Thoracic aorta (tissue), 2 donors: ENCODE data around the gene NUDT6. TPM values are rescaled to one million over a fixed set of nuclear protein-coding genes. Genes with fewer than 3 reads are reported as not detected.

Source experiments
- ATAC-seq: fragments of 150-250 bp; one replicate; pipeline ENCODE4 v1.8.0; 2017; ENCODE audit warnings: low read depth; ENCODE audit not compliant: insufficient number of reproducible peaks, low FRiP score
- DNase-seq: peaks from one replicate; pipeline ENCODE4 v3.0.0-alpha.2; 2020; ENCODE audit warnings: low spot score
- H3K27ac ChIP-seq, 2 donors: fragments of 200-600 bp; sonication (generic); 1 replicate in 1 of 2; 2 replicates in 1 of 2; pipeline ENCODE4 v1.5.1; 2016; ENCODE audit warnings: mild to moderate bottlenecking in 2 of 2, moderate library complexity in 2 of 2
- H3K27me3 ChIP-seq: fragments of 200-600 bp; sonication (generic); replicated peaks from 2 replicates; pipeline ENCODE4 v1.6.0; 2016; ENCODE audit warnings: mild to moderate bottlenecking; ENCODE audit not compliant: insufficient read depth
- H3K36me3 ChIP-seq: fragments of 200-600 bp; sonication (generic); one replicate; pipeline ENCODE4 v1.5.1; 2016
- H3K4me1 ChIP-seq, 2 donors: fragments of 200-600 bp; sonication (generic); 1 replicate in 1 of 2; 2 replicates in 1 of 2; pipeline versions ENCODE4 v1.5.1 to v1.6.0; 2016; ENCODE audit warnings: low read depth in 2 of 2, mild to moderate bottlenecking in 1 of 2; ENCODE audit not compliant: control insufficient read depth in 1 of 2
- H3K4me3 ChIP-seq: fragments of 200-600 bp; sonication (generic); 2 replicates; pipeline ENCODE4 v1.5.1; 2016; ENCODE audit warnings: mild to moderate bottlenecking
- H3K9me3 ChIP-seq: fragments of 200-600 bp; sonication (generic); 2 replicates; pipeline ENCODE4 v1.5.1; 2016
- CTCF ChIP-seq: fragments of 200-600 bp; sonication (generic); IDR thresholded peaks from one replicate; pipeline ENCODE4 v1.5.1; 2019; ENCODE audit warnings: antibody characterized with exemption
- total RNA-seq, 2 donors: library from RNA; depleted of rRNA; stranded (reverse); fragments of >200 nt; gene quantifications; one replicate each; pipeline versions ENCODE4 v1.1.0 to v1.2.3, GENCODE V29; 2016

NUDT6 gene
- total RNA-seq, 2 donors from 2014 or later, result 2.0 to 5.7 TPM

- H3K9me3 ChIP-seq, result no peaks in the 10 kb centered on the region
- no peak for TF ChIP-seq CTCF
- ATAC-seq (no peak), DNase-seq (no peak)
- no peaks in the 10 kb centered on the region for H3K27me3 ChIP-seq
- no peak overlapping the region for H3K4me3 ChIP-seq
- peaks cover 3 to 7% of the 10 kb centered on the region in 2 donors for H3K4me1 ChIP-seq
- no peak overlapping the region for H3K27ac ChIP-seq
- H3K36me3 ChIP-seq, result no peaks in the 10 kb centered on the region
Measured at GRCh38 chr4:122928930-122929329, 6.5 kb upstream of the NUDT6 start.

GRCh38 chr4:122922877-122923511, 597 bp upstream of the NUDT6 start:
- TF ChIP-seq CTCF, result no peak

GRCh38 chr4:122921300-122921699, 1.1 kb downstream of the NUDT6 start:
- Histone ChIP-seq H3K27ac (peak overlapping the region; percentile 66 to 71), H3K4me1 (peaks cover 7 to 19% of the 10 kb centered on the region in 2 donors)

More at GRCh38 chr4:122922877-122923511, 597 bp upstream of the NUDT6 start:
- Histone ChIP-seq H3K27ac (peak overlapping the region; percentile 66 to 71), H3K4me3 (peak overlapping the region; percentile 88), H3K27me3 (no peaks in the 10 kb centered on the region), H3K4me1 (peaks cover 7 to 19% of the 10 kb centered on the region in 2 donors), H3K9me3 (no peaks in the 10 kb centered on the region), H3K36me3 (no peaks in the 10 kb centered on the region)
- peak; percentile 80 for ATAC-seq
- DNase-seq, result peak; percentile 33

DNA sequence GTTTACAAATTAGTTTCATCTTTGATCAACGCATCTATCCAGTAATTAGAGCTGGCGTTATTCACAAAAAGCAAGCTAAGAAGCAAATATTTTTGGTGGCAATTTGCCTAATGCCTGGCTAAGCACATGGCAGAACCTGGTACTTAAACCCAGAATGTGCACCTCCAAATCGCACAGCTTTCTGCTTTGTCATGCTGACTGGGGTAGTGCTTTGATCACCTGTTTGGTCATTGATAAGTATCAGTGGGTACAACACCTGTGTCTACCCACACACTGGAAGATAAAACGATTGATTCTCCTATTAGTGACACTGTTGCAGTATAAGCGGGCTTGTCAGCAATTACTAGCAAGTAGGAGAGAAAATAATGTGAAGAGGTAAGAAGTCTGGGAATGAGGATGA, 1.9 kb downstream of the NUDT6 start:
- no peak for DNase-seq
- Histone ChIP-seq H3K4me3 (no peak overlapping the region), H3K27me3 (no peaks in the 10 kb centered on the region), H3K36me3 (no peaks in the 10 kb centered on the region), H3K4me1 (peaks cover 7 to 19% of the 10 kb centered on the region in 2 donors), H3K9me3 (no peaks in the 10 kb centered on the region), H3K27ac (no peak overlapping the region)
- ATAC-seq, result no peak
- TF ChIP-seq CTCF, result no peak

More at GRCh38 chr4:122921300-122921699, 1.1 kb downstream of the NUDT6 start:
- no peak for DNase-seq
- no peak for TF ChIP-seq CTCF
- Histone ChIP-seq H3K36me3 (no peaks in the 10 kb centered on the region), H3K27me3 (no peaks in the 10 kb centered on the region), H3K4me3 (peak overlapping the region; percentile 88), H3K9me3 (no peaks in the 10 kb centered on the region)
- ATAC-seq, result no peak

GRCh38 chr4:122917731-122918130, 4.7 kb downstream of the NUDT6 start:
- no peaks in the 10 kb centered on the region for H3K27me3 ChIP-seq
- DNase-seq (no peak), ATAC-seq (no peak)
- TF ChIP-seq CTCF, result no peak
- no peaks in the 10 kb centered on the region for H3K9me3 ChIP-seq
- no peak overlapping the region for H3K27ac ChIP-seq
- H3K36me3 ChIP-seq, result no peaks in the 10 kb centered on the region
- H3K4me3 ChIP-seq, result no peak overlapping the region
- peaks cover 9% of the 10 kb centered on the region in 2 donors for H3K4me1 ChIP-seq
